ENCODE measurements around the gene TMED4. TPM values are rescaled to one million over a fixed set of nuclear protein-coding genes. Genes with fewer than 3 reads are reported as not detected.
"Not testable (repeated sequence)": the region's sequence is repeated elsewhere in the genome, so short reads cannot be mapped to it uniquely, and the experiment has no call there.

TMED4 gene
- total RNA-seq, 2 experiments from 2014 or later, result 78.8 to 82.0 TPM

DNA sequence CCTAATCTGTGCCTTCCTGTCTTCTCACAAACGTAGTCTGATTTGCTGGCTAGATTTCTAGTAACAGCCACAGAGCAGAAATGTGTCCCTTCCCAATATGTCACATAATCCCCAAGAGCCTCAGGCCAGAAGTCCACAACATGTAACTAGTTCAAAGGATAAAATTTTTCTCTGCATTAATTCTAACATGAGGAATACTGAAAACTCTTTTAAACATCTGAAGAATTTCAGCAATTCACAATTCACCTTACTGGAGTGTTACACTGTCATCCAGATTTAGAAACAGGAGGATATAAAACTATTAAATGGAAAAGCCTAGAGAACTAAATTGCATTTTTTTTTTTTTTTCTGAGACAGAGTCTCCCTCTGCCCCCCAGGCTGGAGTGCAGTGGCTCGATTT, 5.8 kb downstream of the TMED4 start:
- ChIA-PET POLR2A (interaction anchor here (0.6 kb wide), 1 partner anchor 229 kb away, joined by 3 read pairs; no protein-coding TSS in a partner anchor), CTCF (no interaction called here)

GRCh38 chr7:44575054-44575453, 7.0 kb downstream of the TMED4 start:
- ChIA-PET CTCF (interaction anchor here (2.1 to 2.6 kb wide), 2 partner anchors 8 to 9 kb away, joined by 6 to 8 read pairs; partner anchors contain the start of gene TMED4), POLR2A (no interaction called here)

GRCh38 chr7:44574287-44574872, 7.7 kb downstream of the TMED4 start:
- ChIA-PET CTCF (interaction anchor here (0.6 to 2.6 kb wide), 6 partner anchors 8 to 360 kb away, joined by 3 to 8 read pairs (median 3); partner anchors contain the start of genes PURB and TMED4), POLR2A (interaction anchor here (0.5 to 2.6 kb wide), 11 partner anchors 7 to 450 kb away, joined by 3 to 11 read pairs (median 5); partner anchors contain the start of genes NUDCD3, OGDH and TMED4)

DNA sequence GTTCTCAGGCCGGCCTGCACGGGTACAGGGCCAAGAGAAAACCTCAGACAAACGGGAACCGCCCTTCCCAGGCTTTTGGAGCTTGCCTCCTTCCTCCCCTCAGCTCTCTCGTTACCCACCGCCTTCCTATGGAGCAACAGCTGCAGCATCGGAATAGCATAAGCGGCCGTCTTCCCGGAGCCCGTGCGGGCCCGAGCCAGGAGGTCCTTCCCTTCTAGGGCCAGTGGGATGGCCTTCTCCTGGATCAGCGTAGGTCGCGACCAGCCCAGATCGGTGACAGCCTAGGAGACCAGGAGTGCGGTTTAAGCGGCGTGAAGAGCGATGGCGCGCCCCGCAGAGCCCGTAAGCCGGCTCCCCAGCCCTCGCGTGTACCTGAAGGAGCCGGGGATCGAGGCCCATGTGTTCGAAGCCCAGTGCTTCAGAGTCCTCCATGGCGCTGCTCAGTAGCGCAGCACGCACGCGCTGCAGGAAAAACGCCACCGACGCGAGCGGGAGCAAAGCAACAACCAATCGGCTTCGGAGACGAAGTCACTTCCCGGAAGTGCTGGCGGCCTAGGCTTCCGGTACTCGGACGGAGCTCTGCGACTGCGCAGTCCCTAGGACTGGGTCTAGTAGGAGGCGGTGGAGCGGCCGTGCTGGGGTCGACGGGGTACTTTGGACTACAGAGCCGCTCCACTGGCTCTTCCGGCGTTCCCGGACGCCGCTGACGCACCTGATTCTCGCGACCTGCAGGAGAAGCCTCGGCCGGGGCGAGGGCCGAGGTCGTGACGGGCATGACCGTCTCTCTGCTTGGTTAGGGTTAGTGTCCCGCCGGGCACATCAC, 8.4 kb downstream of the TMED4 start, which contains the start of gene DDX56:
DDX56 (minus strand) TSS at position 445 of the 823 bp plus-strand sequence; CDS start at position 432, 13 bp downstream.
- POLR2A ChIA-PET, result interaction anchor here (0.5 to 2.6 kb wide), 12 partner anchors 8 to 720 kb away, joined by 3 to 11 read pairs (median 4); partner anchors contain the start of genes NUDCD3, OGDH and TMED4
- CTCF ChIA-PET, result interaction anchor here (0.6 to 2.6 kb wide), 7 partner anchors 8 to 359 kb away, joined by 3 to 8 read pairs (median 3); partner anchors contain the start of genes PURB and TMED4

DNA sequence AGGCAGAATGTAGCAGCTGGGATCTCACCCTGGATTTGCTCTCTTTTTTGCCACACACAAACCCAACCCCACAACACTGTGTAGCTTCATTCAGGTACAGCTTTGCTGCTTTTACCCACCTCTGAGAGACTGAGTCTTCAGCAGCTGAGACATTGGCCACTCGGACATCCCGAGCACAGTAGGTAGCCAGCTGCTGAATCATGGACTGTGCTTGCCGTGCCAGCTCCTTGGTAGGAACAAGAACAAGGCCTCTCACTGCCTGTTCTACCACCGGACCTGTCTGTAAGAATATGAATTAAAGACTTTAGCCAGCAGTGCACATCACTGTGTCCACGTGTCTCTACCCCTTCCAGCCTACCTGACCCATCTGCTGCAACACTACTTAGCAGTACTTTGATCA, 9.3 kb downstream of the TMED4 start:
- POLR2A ChIA-PET, result interaction anchor here (1.8 to 2.6 kb wide), 3 partner anchors 8 to 34 kb away, joined by 7 to 11 read pairs (median 11); partner anchors contain the start of genes OGDH and TMED4
- CTCF ChIA-PET, result interaction anchor here (0.6 to 2.1 kb wide), 2 partner anchors 10 to 240 kb away, joined by 6 read pairs; partner anchors contain the start of gene TMED4

DNA sequence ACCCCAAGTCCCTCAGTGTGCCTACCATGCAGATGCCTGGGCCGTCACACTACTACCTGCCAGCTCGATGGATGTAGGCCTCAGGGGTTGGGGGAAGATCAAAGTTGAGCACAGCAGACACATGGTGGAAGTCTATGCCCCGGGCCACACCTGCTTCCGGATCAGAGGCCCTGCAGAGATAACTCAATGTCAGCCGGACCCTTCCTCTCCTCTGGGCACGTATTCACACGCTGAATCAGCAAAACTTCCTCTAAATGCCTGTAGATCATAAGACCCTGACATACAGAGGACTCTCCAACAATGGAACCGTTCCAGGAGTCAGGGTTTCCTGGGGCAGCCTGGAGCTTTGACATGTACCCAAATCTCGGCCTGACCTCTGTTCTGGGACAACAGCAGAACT, 12.1 kb downstream of the TMED4 start:
- ChIA-PET POLR2A (interaction anchor here (1.1 kb wide), 1 partner anchor 11 kb away, joined by 3 read pairs; no protein-coding TSS in a partner anchor), CTCF (no interaction called here)

DNA sequence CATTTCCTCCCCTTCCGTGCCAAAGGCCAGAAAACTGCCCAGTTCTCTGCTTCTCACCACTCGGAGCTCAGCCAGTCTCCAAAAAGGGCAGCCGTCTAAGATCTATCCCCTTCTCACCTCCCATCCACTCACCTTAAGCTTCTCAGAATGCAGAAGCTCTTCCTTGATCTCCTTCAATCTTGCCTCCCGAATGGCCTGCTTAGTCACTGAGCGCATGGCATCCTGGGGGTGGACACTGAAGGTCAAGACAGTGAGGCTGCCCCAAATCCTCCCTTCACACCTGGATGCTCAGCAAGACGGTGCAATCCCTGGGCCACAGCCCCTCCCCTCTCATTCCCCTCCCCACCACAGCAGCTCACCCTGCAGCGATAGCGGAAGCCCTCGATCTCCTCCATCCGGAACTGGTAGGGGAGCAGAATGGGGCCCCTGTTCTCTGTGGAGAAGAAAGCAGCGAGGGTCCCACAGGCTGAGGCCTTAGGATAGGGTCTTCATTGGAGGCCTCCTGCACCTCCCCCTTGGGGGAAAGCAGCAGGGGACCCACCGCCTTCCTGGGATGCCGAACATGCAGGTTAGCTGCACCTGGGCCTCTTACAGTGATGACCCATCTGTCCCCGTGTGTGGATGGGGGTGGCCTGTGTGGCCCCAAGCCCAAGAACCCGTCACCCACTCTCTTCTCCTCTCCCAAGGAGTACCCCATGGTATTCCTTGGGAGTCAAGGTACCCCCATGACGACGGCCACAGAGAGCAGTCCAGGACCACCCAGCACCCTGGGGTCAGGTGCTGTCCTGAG, 13.1 kb downstream of the TMED4 start:
- CTCF ChIA-PET, result no interaction called here
- POLR2A ChIA-PET, result interaction anchor here (1.2 kb wide), 1 partner anchor 12 kb away, joined by 3 read pairs; no protein-coding TSS in a partner anchor

DNA sequence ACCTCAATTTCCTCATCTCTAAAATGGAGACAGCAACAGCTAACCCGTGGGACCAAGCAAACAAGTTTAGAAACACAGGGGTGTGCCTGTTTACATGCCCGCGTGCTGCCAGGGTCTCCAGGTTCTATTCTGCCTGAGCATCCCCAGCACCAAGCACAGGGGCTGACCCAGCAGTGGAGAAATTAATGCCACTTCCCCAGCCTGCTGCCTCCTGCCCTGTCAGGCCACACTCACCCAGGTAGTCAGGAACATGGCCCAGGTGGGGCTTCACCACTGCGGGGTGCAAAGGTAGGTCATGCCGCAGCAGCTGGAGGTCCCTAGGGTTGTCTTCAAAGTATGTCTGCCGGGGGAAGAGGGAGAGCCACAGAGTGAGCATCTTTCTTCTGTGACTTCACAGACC, 14.1 kb downstream of the TMED4 start:
- CTCF ChIA-PET, result no interaction called here

DNA sequence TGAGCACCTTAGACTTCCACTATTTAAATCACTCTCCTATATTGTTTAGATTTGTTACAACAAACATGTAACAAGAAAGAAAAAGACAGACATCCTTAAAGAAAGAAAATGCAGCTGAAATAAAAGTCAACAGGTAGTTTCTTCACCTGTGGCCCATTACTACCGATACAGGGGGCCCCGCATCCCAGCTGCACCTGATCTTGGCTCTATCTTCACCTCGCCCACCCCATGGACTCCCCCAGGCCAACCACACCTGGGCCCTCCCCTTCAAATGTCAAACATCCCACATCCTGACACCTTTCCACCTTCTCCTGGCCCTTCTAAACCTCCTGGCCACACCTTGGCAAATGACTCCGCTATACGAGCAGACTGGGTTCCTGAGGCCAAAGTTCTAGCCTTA, 15.4 kb downstream of the TMED4 start:
- ChIA-PET POLR2A (no interaction called here), CTCF (interaction anchor here (1.0 to 3.1 kb wide), 3 partner anchors 21 to 325 kb away, joined by 3 to 17 read pairs (median 3); no protein-coding TSS in a partner anchor)

More for the DNA sequence above, 14.1 kb downstream of the TMED4 start:
- POLR2A ChIA-PET, result interaction anchor here (1.2 kb wide), 1 partner anchor 13 kb away, joined by 3 read pairs; no protein-coding TSS in a partner anchor

- POLR2A ChIA-PET, result interaction anchor here (0.7 to 2.2 kb wide), 4 partner anchors 8 to 75 kb away, joined by 3 to 11 read pairs (median 4); partner anchors contain the start of genes DDX56, NUDCD3 and TMED4
Measured at GRCh38 chr7:44565795-44566559, 16.1 kb downstream of the TMED4 start.

GRCh38 chr7:44565097-44565794, 16.8 kb downstream of the TMED4 start:
- CTCF ChIA-PET, result interaction anchor here (0.5 to 3.1 kb wide), 16 partner anchors 9 to 365 kb away, joined by 3 to 17 read pairs (median 4); partner anchors contain the start of genes DDX56, TMED4 and YKT6

More at GRCh38 chr7:44565795-44566559, 16.1 kb downstream of the TMED4 start:
- CTCF ChIA-PET, result interaction anchor here (0.8 to 3.1 kb wide), 15 partner anchors 9 to 324 kb away, joined by 3 to 17 read pairs (median 4); partner anchors contain the start of genes DDX56 and TMED4

GRCh38 chr7:44564606-44565005, 17.4 kb downstream of the TMED4 start:
- CTCF ChIA-PET, result interaction anchor here (1.0 to 3.1 kb wide), 7 partner anchors 10 to 364 kb away, joined by 3 to 17 read pairs (median 3); partner anchors contain the start of gene YKT6
- POLR2A ChIA-PET, result interaction anchor here (0.6 to 2.2 kb wide), 3 partner anchors 9 to 16 kb away, joined by 3 to 11 read pairs (median 4); partner anchors contain the start of gene DDX56

More at GRCh38 chr7:44565097-44565794, 16.8 kb downstream of the TMED4 start:
- POLR2A ChIA-PET, result interaction anchor here (0.6 to 2.2 kb wide), 5 partner anchors 9 to 75 kb away, joined by 3 to 11 read pairs (median 4); partner anchors contain the start of genes DDX56, NUDCD3 and TMED4

GRCh38 chr7:44563171-44563679, 18.8 kb downstream of the TMED4 start:
- ChIA-PET CTCF (no interaction called here), POLR2A (no interaction called here)

GRCh38 chr7:44562622-44562962, 19.4 kb downstream of the TMED4 start:
- POLR2A ChIA-PET, result not testable (repeated sequence)
- CTCF ChIA-PET, result interaction anchor here (0.5 kb wide), 1 partner anchor 11 kb away, joined by 3 read pairs; no protein-coding TSS in a partner anchor

DNA sequence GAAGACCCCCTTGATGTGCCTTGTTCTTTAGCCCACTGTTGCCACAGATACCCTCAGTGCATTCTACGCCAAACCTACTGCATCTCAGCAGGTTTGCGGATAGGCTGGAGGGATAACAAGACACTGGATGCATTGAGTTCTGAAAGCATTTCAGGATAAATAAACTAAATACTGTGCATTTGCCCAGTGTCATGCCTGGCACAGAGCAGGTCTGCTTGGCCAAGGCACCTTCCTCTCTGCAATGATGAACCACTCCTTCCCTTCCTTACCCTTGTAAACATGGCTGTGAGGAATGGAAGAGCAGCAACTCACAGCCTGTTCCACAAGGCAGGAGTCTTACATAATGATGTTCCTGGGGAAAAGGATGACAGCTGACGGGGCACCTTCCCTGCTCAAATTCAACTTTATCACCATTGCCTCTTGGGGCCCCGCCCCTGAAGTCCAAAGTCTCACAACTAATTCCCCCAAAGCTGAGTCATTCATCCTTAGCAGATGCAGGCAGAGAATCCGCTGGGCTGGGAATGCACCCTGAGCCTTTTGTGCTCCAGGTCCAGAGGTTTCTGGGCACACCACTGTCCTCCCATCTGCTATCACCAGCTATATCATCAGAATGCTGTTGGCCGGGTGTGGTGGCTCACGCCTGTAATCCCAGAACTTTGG, 19.9 kb downstream of the TMED4 start:
- ChIA-PET CTCF (interaction anchor here (0.5 kb wide), 1 partner anchor 11 kb away, joined by 3 read pairs; no protein-coding TSS in a partner anchor), POLR2A (no interaction called here)

- POLR2A ChIA-PET, result no interaction called here
- CTCF ChIA-PET, result no interaction called here
Measured at GRCh38 chr7:44561481-44561880, 20.6 kb downstream of the TMED4 start.
